Mesothelial cell of epicardium (in vitro differentiated cells): ENCODE results near the gene SLC2A1. TPM values are rescaled to one million over a fixed set of nuclear protein-coding genes. Genes with fewer than 3 reads are reported as not detected.

Source experiments
- DNase-seq, 2 experiments: peaks; one replicate each; pipeline ENCODE4 v3.0.0; 2021; ENCODE audit warnings: low spot score in 2 of 2; ENCODE audit not compliant: unreplicated experiment in 2 of 2
- H3K27ac Mint-ChIP-seq: 2 replicates; pipeline ENCODE4 v1.8.0; 2021; ENCODE audit warnings: mixed read lengths
- H3K27me3 Mint-ChIP-seq: 2 replicates; pipeline ENCODE4 v1.8.0; 2021; ENCODE audit warnings: low read depth, mixed read lengths
- H3K36me3 Mint-ChIP-seq: 2 replicates; pipeline ENCODE4 v1.8.0; 2021; ENCODE audit warnings: mixed read lengths
- H3K4me1 Mint-ChIP-seq: 2 replicates; pipeline ENCODE4 v1.8.0; 2021; ENCODE audit warnings: mixed read lengths
- H3K4me3 Mint-ChIP-seq: 2 replicates; pipeline ENCODE4 v1.8.0; 2021; ENCODE audit warnings: mild to moderate bottlenecking, moderate library complexity, mixed read lengths
- H3K9me3 Mint-ChIP-seq: 2 replicates; pipeline ENCODE4 v1.8.0; 2021; ENCODE audit warnings: mixed read lengths
- CTCF ChIP-seq: fragments of 200-600 bp; sonication (generic); IDR thresholded peaks from one replicate; pipeline ENCODE4 v1.5.0; 2021; ENCODE audit warnings: antibody characterized with exemption; ENCODE audit not compliant: unreplicated experiment
- total RNA-seq: library from RNA; stranded (reverse); gene quantifications from 3 replicates; pipeline ENCODE4 v1.2.1, GENCODE V29; 2021

Gene SLC2A1
- total RNA-seq, 1 donor from 2014 or later = 786 TPM

- TF ChIP-seq CTCF = no peak
- Mint-ChIP-seq H3K9me3 (no peaks in the 10 kb centered on the region), H3K36me3 (peaks cover 47% of the 10 kb centered on the region)
Measured at GRCh38 chr1:42937141-42937696, 21.4 kb downstream of the SLC2A1 start.

GRCh38 chr1:42936309-42937078 lies 22.2 kb downstream of the SLC2A1 start:
- Mint-ChIP-seq H3K27ac (peak overlapping the region; percentile 90), H3K27me3 (no peaks in the 10 kb centered on the region), H3K9me3 (no peaks in the 10 kb centered on the region), H3K4me3 (no peak overlapping the region), H3K4me1 (peaks cover 88% of the 10 kb centered on the region), H3K36me3 (peaks cover 41% of the 10 kb centered on the region)
- no peak for TF ChIP-seq CTCF
- no peak for DNase-seq

More at GRCh38 chr1:42937141-42937696, 21.4 kb downstream of the SLC2A1 start:
- DNase-seq = no peak
- H3K27me3 Mint-ChIP-seq = no peaks in the 10 kb centered on the region
- H3K4me3 Mint-ChIP-seq = no peak overlapping the region
- peaks cover 91% of the 10 kb centered on the region for H3K4me1 Mint-ChIP-seq
- peak overlapping the region; percentile 90 for H3K27ac Mint-ChIP-seq

GRCh38 chr1:42935971-42936308 lies 22.7 kb downstream of the SLC2A1 start:
- Mint-ChIP-seq H3K4me1 (peaks cover 87% of the 10 kb centered on the region), H3K27ac (peak overlapping the region; percentile 90), H3K27me3 (no peaks in the 10 kb centered on the region), H3K4me3 (no peak overlapping the region), H3K36me3 (peaks cover 35% of the 10 kb centered on the region), H3K9me3 (no peaks in the 10 kb centered on the region)
- no peak for DNase-seq
- no peak for TF ChIP-seq CTCF

- H3K4me3 Mint-ChIP-seq = no peak overlapping the region
- H3K27me3 Mint-ChIP-seq = no peaks in the 10 kb centered on the region
- no peaks in the 10 kb centered on the region for H3K9me3 Mint-ChIP-seq
- peaks cover 31% of the 10 kb centered on the region for H3K36me3 Mint-ChIP-seq
- peaks cover 83% of the 10 kb centered on the region for H3K4me1 Mint-ChIP-seq
- H3K27ac Mint-ChIP-seq = peak overlapping the region; percentile 90
- DNase-seq = no peak
- no peak for TF ChIP-seq CTCF
Measured at GRCh38 chr1:42935313-42935895, 23.3 kb downstream of the SLC2A1 start.

- Mint-ChIP-seq H3K36me3 (peaks cover 37% of the 10 kb centered on the region), H3K4me3 (no peak overlapping the region), H3K27me3 (no peaks in the 10 kb centered on the region), H3K27ac (peak overlapping the region; percentile 90), H3K9me3 (no peaks in the 10 kb centered on the region), H3K4me1 (peaks cover 77% of the 10 kb centered on the region)
- TF ChIP-seq CTCF = no peak
- DNase-seq = no peak
Measured at GRCh38 chr1:42934541-42935312, 23.9 kb downstream of the SLC2A1 start.
